WERI-Rb-1 (cell line): Measurements from ENCODE around the gene BAHCC1.
"Not testable (repeated sequence)": the region's sequence is repeated elsewhere in the genome, so short reads cannot be mapped to it uniquely, and the experiment has no call there.

Source experiments
- DNase-seq: peaks from one replicate; pipeline ENCODE4 v3.0.0-alpha.2; 2020
- H3K27ac ChIP-seq: fragments of 250-450 bp; sonication (Bioruptor Pico); 2 replicates; pipeline ENCODE4 v1.5.1; 2020; ENCODE audit warnings: mild to moderate bottlenecking, moderate library complexity
- H3K27me3 ChIP-seq: fragments of 250-450 bp; sonication (Bioruptor Pico); 2 replicates; pipeline ENCODE4 v1.5.1; 2021; ENCODE audit warnings: mild to moderate bottlenecking, low read depth, moderate library complexity; ENCODE audit not compliant: insufficient read depth, severe bottlenecking
- H3K36me3 ChIP-seq: fragments of 250-450 bp; sonication (Bioruptor Pico); 2 replicates; pipeline ENCODE4 v1.5.1; 2020; ENCODE audit warnings: mild to moderate bottlenecking, moderate library complexity
- H3K4me3 ChIP-seq: 2 replicates; pipeline ENCODE4 v1.5.1; 2011; ENCODE audit warnings: low read depth, mild to moderate bottlenecking, control low read depth, low read length
- H3K9me3 ChIP-seq: fragments of 250-450 bp; sonication (Bioruptor Pico); 2 replicates; pipeline ENCODE4 v1.5.1; 2021; ENCODE audit warnings: mild to moderate bottlenecking, moderate library complexity; ENCODE audit not compliant: severe bottlenecking
- CTCF ChIP-seq: IDR thresholded peaks from 2 replicates; pipeline ENCODE4 v1.5.1; 2011; ENCODE audit warnings: low read depth, mild to moderate bottlenecking, control low read depth, inconsistent platforms, low read length

Gene BAHCC1

GRCh38 chr17:81420769-81421462, 25.7 kb downstream of the BAHCC1 start:
- H3K27ac ChIP-seq: no peak overlapping the region
- no peak for TF ChIP-seq CTCF
- peaks cover 5% of the 10 kb centered on the region for H3K9me3 ChIP-seq
- H3K36me3 ChIP-seq: no peaks in the 10 kb centered on the region
- no peaks in the 10 kb centered on the region for H3K27me3 ChIP-seq
- H3K4me3 ChIP-seq: no peak overlapping the region
- DNase-seq: no peak

GRCh38 chr17:81422776-81423697, 27.8 kb downstream of the BAHCC1 start:
- H3K27me3 ChIP-seq: no peaks in the 10 kb centered on the region

GRCh38 chr17:81423698-81424071, 28.4 kb downstream of the BAHCC1 start:
- Histone ChIP-seq H3K27ac (no peak overlapping the region; the same call in 1 of the 2 replicates), H3K9me3 (peaks cover 5% of the 10 kb centered on the region), H3K36me3 (no peaks in the 10 kb centered on the region; the same call in 1 of the 2 replicates), H3K27me3 (no peaks in the 10 kb centered on the region), H3K4me3 (no peak overlapping the region)
- no peak for DNase-seq
- no peak for TF ChIP-seq CTCF

More at GRCh38 chr17:81422776-81423697, 27.8 kb downstream of the BAHCC1 start:
- Histone ChIP-seq H3K9me3 (peaks cover 5% of the 10 kb centered on the region), H3K36me3 (no peaks in the 10 kb centered on the region; the same call in 1 of the 2 replicates), H3K4me3 (no peak overlapping the region), H3K27ac (no peak overlapping the region; the same call in 1 of the 2 replicates)
- TF ChIP-seq CTCF: no peak
- DNase-seq: no peak

- H3K4me3 ChIP-seq: no peak overlapping the region
- H3K9me3 ChIP-seq: peaks cover 5% of the 10 kb centered on the region
- no peaks in the 10 kb centered on the region; the same call in 1 of the 2 replicates for H3K36me3 ChIP-seq
- no peak for TF ChIP-seq CTCF
- no peaks in the 10 kb centered on the region for H3K27me3 ChIP-seq
- DNase-seq: no peak
- H3K27ac ChIP-seq: no peak overlapping the region
Observed at GRCh38 chr17:81424151-81425017, 29.1 kb downstream of the BAHCC1 start.

GRCh38 chr17:81425041-81425440, 29.8 kb downstream of the BAHCC1 start:
- not testable (repeated sequence) for H3K27ac ChIP-seq, H3K27me3 ChIP-seq, H3K36me3 ChIP-seq, H3K9me3 ChIP-seq, H3K4me3 ChIP-seq, DNase-seq

- DNase-seq, H3K27me3 ChIP-seq, H3K36me3 ChIP-seq, H3K27ac ChIP-seq, H3K4me3 ChIP-seq, H3K9me3 ChIP-seq: not testable (repeated sequence)
Observed at GRCh38 chr17:81425716-81426392, 30.6 kb downstream of the BAHCC1 start.
